Measurements from ENCODE around the gene RCAN1.

Gene RCAN1

GRCh38 chr21:34530261-34530660 is 84.7 kb downstream of the RCAN1 start:
- Mint-ChIP-seq H3K36me3 (ENCODE audit: low read depth) (peaks cover 4% of the 10 kb centered on the region), H3K9me3 (peaks cover 16% of the 10 kb centered on the region), H3K27ac (no peak overlapping the region), H3K4me3 (no peak overlapping the region), H3K4me1 (peaks cover 19% of the 10 kb centered on the region), H3K27me3 (ENCODE audit: low read depth) (no peaks in the 10 kb centered on the region)
- TF ChIP-seq CTCF (IDR thresholded peaks at IDR 0.05; ENCODE audit: unreplicated experiment in 3 of 3), result no peak

GRCh38 chr21:34528131-34528561 is 86.8 kb downstream of the RCAN1 start:
- Mint-ChIP-seq H3K4me1 (peaks cover 31% of the 10 kb centered on the region), H3K27ac (no peak overlapping the region), H3K9me3 (peaks cover 16% of the 10 kb centered on the region), H3K27me3 (ENCODE audit: low read depth) (peaks cover 4% of the 10 kb centered on the region), H3K36me3 (ENCODE audit: low read depth) (peaks cover 4% of the 10 kb centered on the region), H3K4me3 (no peak overlapping the region)
- TF ChIP-seq CTCF (IDR thresholded peaks at IDR 0.05; ENCODE audit: unreplicated experiment in 3 of 3), result no peak

GRCh38 chr21:34526618-34527290 is 88.2 kb downstream of the RCAN1 start:
- Mint-ChIP-seq H3K36me3 (ENCODE audit: low read depth) (peaks cover 4% of the 10 kb centered on the region), H3K9me3 (peaks cover 16% of the 10 kb centered on the region), H3K4me3 (peak overlapping the region; percentile 68 to 77 (median 76)), H3K27me3 (ENCODE audit: low read depth) (peaks cover 4% of the 10 kb centered on the region), H3K4me1 (peaks cover 31% of the 10 kb centered on the region), H3K27ac (peak overlapping the region; percentile 99 to 100 (median 99))
- TF ChIP-seq CTCF (IDR thresholded peaks at IDR 0.05; ENCODE audit: unreplicated experiment in 3 of 3), result no peak

- peaks cover 4% of the 10 kb centered on the region for H3K36me3 Mint-ChIP-seq (ENCODE audit: low read depth)
- H3K4me3 Mint-ChIP-seq, result peak overlapping the region; percentile 68 to 77 (median 76)
- peak overlapping the region; percentile 99 to 100 (median 99) for H3K27ac Mint-ChIP-seq
- H3K27me3 Mint-ChIP-seq (ENCODE audit: low read depth), result peaks cover 4% of the 10 kb centered on the region
- TF ChIP-seq CTCF (IDR thresholded peaks at IDR 0.05; ENCODE audit: unreplicated experiment in 3 of 3), result no peak
- peaks cover 31% of the 10 kb centered on the region for H3K4me1 Mint-ChIP-seq
- peaks cover 16% of the 10 kb centered on the region for H3K9me3 Mint-ChIP-seq
These were observed 88.7 kb downstream of the RCAN1 start for GRCh38 chr21:34526241-34526617.

GRCh38 chr21:34524646-34525601 is 90.0 kb downstream of the RCAN1 start:
- Mint-ChIP-seq H3K9me3 (peaks cover 13% of the 10 kb centered on the region), H3K36me3 (ENCODE audit: low read depth) (peaks cover 11% of the 10 kb centered on the region), H3K4me3 (peak overlapping the region; percentile 48 to 68 (median 64)), H3K27me3 (ENCODE audit: low read depth) (peaks cover 4% of the 10 kb centered on the region), H3K27ac (peak overlapping the region; percentile 61 to 100 (median 99)), H3K4me1 (peaks cover 31% of the 10 kb centered on the region)
- TF ChIP-seq CTCF (IDR thresholded peaks at IDR 0.05; ENCODE audit: unreplicated experiment in 3 of 3), result no peak

All from nephron (organoid).